Measurements from ENCODE around the gene HLA-A. TPM values are rescaled to one million over a fixed set of nuclear protein-coding genes. Genes with fewer than 3 reads are reported as not detected.

Gene HLA-A
- total RNA-seq, 1 donor from 2014 or later = 479 TPM

DNA sequence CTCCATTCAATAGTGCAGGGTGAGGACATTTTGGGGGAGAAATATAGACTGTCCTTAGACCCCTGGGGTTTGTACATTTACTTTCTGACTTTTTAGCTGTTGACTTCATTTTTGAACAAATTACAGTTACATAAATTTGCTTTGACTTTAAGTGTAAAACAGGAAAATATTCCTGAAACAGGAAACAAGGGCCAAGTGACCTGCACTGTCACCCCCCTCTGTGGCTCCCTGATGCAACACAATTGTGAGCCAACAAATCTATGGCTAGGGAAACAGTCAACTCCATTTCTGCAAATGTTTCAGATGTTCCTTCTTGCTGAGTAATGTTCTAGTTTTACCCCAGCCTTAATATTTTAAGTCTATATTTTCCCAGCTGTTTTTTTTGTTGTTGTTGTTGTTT lies 39.8 kb downstream of the HLA-A start:
- TF ChIP-seq, protein P1, sequence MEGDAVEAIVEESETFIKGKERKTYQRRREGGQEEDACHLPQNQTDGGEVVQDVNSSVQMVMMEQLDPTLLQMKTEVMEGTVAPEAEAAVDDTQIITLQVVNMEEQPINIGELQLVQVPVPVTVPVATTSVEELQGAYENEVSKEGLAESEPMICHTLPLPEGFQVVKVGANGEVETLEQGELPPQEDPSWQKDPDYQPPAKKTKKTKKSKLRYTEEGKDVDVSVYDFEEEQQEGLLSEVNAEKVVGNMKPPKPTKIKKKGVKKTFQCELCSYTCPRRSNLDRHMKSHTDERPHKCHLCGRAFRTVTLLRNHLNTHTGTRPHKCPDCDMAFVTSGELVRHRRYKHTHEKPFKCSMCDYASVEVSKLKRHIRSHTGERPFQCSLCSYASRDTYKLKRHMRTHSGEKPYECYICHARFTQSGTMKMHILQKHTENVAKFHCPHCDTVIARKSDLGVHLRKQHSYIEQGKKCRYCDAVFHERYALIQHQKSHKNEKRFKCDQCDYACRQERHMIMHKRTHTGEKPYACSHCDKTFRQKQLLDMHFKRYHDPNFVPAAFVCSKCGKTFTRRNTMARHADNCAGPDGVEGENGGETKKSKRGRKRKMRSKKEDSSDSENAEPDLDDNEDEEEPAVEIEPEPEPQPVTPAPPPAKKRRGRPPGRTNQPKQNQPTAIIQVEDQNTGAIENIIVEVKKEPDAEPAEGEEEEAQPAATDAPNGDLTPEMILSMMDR (conservative IDR thresholded peaks at IDR 0.05; ENCODE audit: low read depth, low read length) = no peak
- no peak overlapping the region for H3K4me3 ChIP-seq (ENCODE audit: low read depth, low read length)
- DNase-seq (ENCODE audit: low read depth) = no peak

DNA sequence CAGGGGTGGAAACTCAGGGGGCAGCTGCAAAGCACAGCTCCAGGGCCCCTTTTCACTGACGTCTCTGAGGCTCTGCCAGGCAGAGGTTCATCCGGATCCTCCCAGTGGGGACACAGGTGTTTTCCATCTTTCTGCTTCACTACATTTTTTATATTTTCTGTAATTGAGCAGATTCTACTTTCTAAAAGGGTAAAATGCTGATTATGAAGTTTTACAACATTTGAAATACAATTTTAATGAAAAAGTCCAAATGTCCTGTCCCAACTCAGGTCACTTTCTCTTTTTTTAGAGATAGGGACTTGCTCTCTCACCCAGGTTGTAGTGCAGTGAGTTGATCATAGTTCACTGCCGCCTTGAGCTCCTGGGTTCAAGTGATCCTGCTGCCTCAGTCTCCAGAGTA lies 41.9 kb downstream of the HLA-A start:
- TF ChIP-seq, protein P1 (conservative IDR thresholded peaks at IDR 0.05; ENCODE audit: low read depth, low read length) = no peak
- no peak overlapping the region for H3K4me3 ChIP-seq (ENCODE audit: low read depth, low read length)
- DNase-seq (ENCODE audit: low read depth) = no peak

DNA sequence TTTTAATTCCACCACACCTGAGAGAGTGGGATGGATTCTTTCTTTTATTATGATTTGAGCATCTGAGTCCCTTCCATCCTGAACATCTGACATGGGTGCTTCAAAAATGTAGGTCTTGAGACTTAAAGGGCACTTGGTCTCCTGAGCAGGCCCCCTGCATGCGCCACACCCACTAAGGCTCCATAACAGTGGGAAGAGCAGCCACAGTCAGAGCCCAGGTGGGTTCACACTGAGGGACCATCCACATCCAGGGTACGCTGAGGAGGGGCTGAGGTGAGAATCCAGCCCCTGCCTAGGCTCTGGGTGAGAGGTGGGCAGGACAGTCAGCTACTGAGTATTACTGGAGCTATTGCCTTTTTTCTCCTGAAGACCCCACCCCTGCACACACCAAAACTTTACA lies 42.7 kb downstream of the HLA-A start:
- TF ChIP-seq, protein P1 (conservative IDR thresholded peaks at IDR 0.05; ENCODE audit: low read depth, low read length) = no peak
- DNase-seq (ENCODE audit: low read depth) = no peak
- H3K4me3 ChIP-seq (ENCODE audit: low read depth, low read length) = no peak overlapping the region

DNA sequence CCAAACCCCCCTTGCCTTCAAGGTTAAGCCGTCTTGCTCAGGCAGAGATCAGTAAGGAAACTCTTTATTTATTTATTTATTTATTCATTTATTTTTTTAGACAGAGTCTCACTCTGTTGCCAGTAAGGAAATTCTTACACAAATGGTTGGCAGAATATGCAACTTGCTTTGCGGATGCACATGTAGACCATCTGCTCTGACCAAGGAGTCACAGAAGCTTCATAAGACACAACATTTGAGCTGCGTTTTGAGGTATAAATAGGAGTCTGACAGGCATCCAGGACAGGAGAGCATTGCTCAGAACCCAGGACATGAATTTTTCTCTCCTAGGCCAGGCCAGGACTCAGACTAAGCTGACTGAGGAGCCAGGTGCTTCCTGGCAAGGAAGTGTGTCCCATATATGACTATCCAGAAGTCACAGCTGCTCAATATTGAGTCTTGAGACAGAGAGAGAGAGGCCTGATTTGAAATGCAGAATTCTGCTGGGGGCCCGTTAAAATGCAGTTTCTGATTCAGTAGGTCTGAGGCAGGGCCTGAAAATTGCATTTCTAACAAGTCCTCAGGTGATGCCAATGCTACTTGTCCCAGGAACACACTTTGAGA lies 43.9 kb downstream of the HLA-A start:
- H3K4me3 ChIP-seq (ENCODE audit: low read depth, low read length) = no peak overlapping the region
- TF ChIP-seq, protein P1 (conservative IDR thresholded peaks at IDR 0.05; ENCODE audit: low read depth, low read length) = no peak
- DNase-seq (ENCODE audit: low read depth) = no peak

DNA sequence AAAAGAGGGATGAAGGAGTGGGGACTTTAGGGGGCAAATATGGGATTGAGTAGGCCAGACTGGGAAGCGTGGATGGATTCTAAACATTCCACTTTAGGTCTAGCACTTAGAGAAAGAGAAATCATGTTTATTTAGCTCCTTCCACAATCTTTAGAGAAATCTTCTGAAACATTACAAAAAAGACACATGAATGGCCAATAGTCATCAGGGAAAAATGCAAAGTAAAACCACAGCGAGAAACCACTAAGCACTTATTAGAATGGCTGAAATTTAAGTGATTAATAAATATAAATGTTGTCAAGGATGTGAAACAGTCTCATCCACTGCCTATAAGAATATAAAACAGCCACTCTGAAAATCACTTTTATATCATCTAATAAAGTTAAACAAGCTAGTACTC lies 46.9 kb downstream of the HLA-A start:
- H3K4me3 ChIP-seq (ENCODE audit: low read depth, low read length) = no peak overlapping the region
- no peak for DNase-seq (ENCODE audit: low read depth)
- TF ChIP-seq, protein P1 (conservative IDR thresholded peaks at IDR 0.05; ENCODE audit: low read depth, low read length) = no peak

DNA sequence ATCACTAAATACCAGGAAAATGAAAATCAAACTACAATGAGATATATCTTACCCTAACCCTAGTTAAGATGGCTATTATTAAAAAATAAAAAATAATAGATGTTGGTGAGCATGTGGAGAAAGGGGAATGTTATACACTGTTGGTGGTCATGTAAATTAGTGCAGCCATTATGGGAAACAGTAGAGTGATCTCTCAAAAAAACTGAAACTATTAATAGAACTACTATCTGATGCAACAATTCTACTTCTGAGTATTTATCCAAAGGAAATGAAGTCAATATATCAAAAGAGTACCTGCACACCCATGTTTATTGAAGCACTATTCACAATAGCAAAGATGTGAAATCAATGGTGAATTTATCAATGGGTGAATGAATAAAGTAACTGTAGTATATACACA lies 48.6 kb downstream of the HLA-A start:
- H3K4me3 ChIP-seq (ENCODE audit: low read depth, low read length) = no peak overlapping the region
- TF ChIP-seq, protein P1 (conservative IDR thresholded peaks at IDR 0.05; ENCODE audit: low read depth, low read length) = no peak
- DNase-seq (ENCODE audit: low read depth) = no peak

DNA sequence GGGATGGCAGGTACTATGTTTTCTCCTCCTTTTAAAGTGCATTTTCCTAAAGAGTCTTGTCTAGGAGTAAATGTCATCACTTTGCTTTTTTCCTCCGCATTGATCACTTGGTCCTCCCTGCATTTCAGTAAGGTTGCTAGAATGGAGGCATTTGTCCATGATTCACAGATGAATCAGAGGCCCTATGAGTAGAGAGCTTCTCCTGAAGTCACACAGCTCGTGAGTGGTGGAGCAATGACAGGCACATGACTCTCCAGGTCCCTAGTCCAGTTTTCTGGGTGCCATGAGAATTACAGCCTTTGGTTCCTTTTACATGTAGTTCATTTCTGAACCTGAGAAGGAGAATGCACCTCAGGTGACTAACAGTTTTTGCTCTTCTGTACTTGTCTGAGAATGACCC lies 50.5 kb downstream of the HLA-A start:
- no peak overlapping the region for H3K4me3 ChIP-seq (ENCODE audit: low read depth, low read length)
- TF ChIP-seq, protein P1 (conservative IDR thresholded peaks at IDR 0.05; ENCODE audit: low read depth, low read length) = no peak
- DNase-seq (ENCODE audit: low read depth) = peak; percentile 61

All from epithelial cell of proximal tubule (primary cell).